Endothelial cell of umbilical vein (primary cell): Measurements from ENCODE around the gene IFI27L2. TPM values are rescaled to one million over a fixed set of nuclear protein-coding genes. Genes with fewer than 3 reads are reported as not detected.
A peak's percentile ranks its signal among the peaks of the same experiment; 100 is the strongest.

ENCODE experiments used
- BruUV-seq: library from RNA; stranded (reverse); fragments of 400-500 nt; replicated peaks from 2 replicates; lab custom pipeline; 2021; lab: Mats Ljungman, UMichigan
- CTCF ChIA-PET: fragments of 300-600, 350-600 bp; sonication (Branson Sonifier 250); formaldehyde crosslinking; loops from one replicate; lab custom pipeline; 2021; ENCODE audit warnings: antibody characterized with exemption, inconsistent platforms; lab: Charles Lee
- POLR2A ChIA-PET: fragments of 300-600, 350-600 bp; sonication (Branson Sonifier 250); formaldehyde crosslinking; loops from one replicate; lab custom pipeline; 2021; ENCODE audit warnings: antibody characterized with exemption, inconsistent platforms; lab: Charles Lee
- DNase-seq: peaks from one replicate; pipeline ENCODE4 v3.0.0-alpha.2; 2011; ENCODE audit warnings: low read depth, low spot score
- FAIRE-seq: peaks from 2 replicates; lab custom pipeline; 2011; peaks lifted over from hg19 to GRCh38; lab: Jason Lieb, UNC
- H2AFZ ChIP-seq: 2 replicates; pipeline ENCODE4 v1.6.0; 2012; ENCODE audit warnings: low read depth, low read length, control low read depth, inconsistent platforms
- H3K27ac ChIP-seq: 2 replicates; pipeline ENCODE4 v1.5.1; 2011; ENCODE audit warnings: low read depth, mild to moderate bottlenecking, control low read depth, low read length, moderate library complexity; ENCODE audit not compliant: insufficient read depth
- H3K27me3 ChIP-seq, 2 experiments: 2 replicates each; pipeline versions ENCODE4 v1.6.0 to v1.6.1; 2011; ENCODE audit warnings: low read length in 2 of 2, mixed read lengths in 1 of 2; ENCODE audit not compliant: control insufficient read depth in 2 of 2, insufficient read depth in 2 of 2
- H3K36me3 ChIP-seq, 2 experiments: 2 replicates in 1 of 2; 3 replicates in 1 of 2; pipeline ENCODE4 v1.5.1; 2011; ENCODE audit warnings: low read length in 2 of 2, mild to moderate bottlenecking in 1 of 2, moderate library complexity in 1 of 2; ENCODE audit not compliant: control insufficient read depth in 2 of 2, insufficient read depth in 2 of 2; ENCODE audit errors: extremely low read depth in 1 of 2
- H3K4me1 ChIP-seq: 3 replicates; pipeline ENCODE4 v1.5.1; 2011; ENCODE audit warnings: mild to moderate bottlenecking, low read length; ENCODE audit not compliant: control insufficient read depth, insufficient read depth; ENCODE audit errors: extremely low read depth
- H3K4me2 ChIP-seq: 2 replicates; pipeline ENCODE4 v1.6.1; 2011; ENCODE audit warnings: low read length, control low read depth, mixed read lengths; ENCODE audit not compliant: insufficient read depth
- H3K4me3 ChIP-seq, 3 experiments: fragments of 200-600 bp in 1 of 3; sonication (generic), shearing (Covaris generic) in 1 of 3; replicated peaks in 1 of 3; 2 replicates each; pipeline ENCODE4 v1.5.1; 2011 to 2016; ENCODE audit warnings: control low read depth in 3 of 3, low read length in 3 of 3, mild to moderate bottlenecking in 2 of 3, inconsistent platforms in 1 of 3, low read depth in 1 of 3, moderate library complexity in 1 of 3; ENCODE audit not compliant: insufficient read depth in 1 of 3
- H3K79me2 ChIP-seq: 2 replicates; pipeline ENCODE4 v1.6.0; 2012; ENCODE audit warnings: low read length, inconsistent platforms; ENCODE audit not compliant: control insufficient read depth, insufficient read depth
- H3K9ac ChIP-seq: replicated peaks from 2 replicates; pipeline ENCODE3; 2011; ENCODE audit warnings: low read length, control low read depth; ENCODE audit not compliant: insufficient read depth; ENCODE audit errors: extremely low read depth
- H3K9me1 ChIP-seq: replicated peaks from 3 replicates; pipeline ENCODE4 v1.6.0; 2011; ENCODE audit warnings: mild to moderate bottlenecking, low read length; ENCODE audit not compliant: control insufficient read depth, insufficient read depth; ENCODE audit errors: extremely low read depth
- H3K9me3 ChIP-seq: replicated peaks from 2 replicates; pipeline ENCODE4 v1.5.1; 2012; ENCODE audit warnings: low read length, inconsistent platforms; ENCODE audit not compliant: control insufficient read depth, insufficient read depth
- H4K20me1 ChIP-seq: replicated peaks from 2 replicates; pipeline ENCODE3; 2011; ENCODE audit warnings: mild to moderate bottlenecking, low read length; ENCODE audit not compliant: control insufficient read depth, insufficient read depth; ENCODE audit errors: extremely low read depth
- EZH2 ChIP-seq: IDR thresholded peaks from 2 replicates; pipeline ENCODE4 v1.6.1; 2012; ENCODE audit warnings: borderline replicate concordance, low read depth, mild to moderate bottlenecking, moderate library complexity, low read length, inconsistent platforms; ENCODE audit not compliant: severe bottlenecking
- FOS ChIP-seq: IDR thresholded peaks from 2 replicates; pipeline ENCODE4 v1.6.1; 2011; ENCODE audit warnings: mild to moderate bottlenecking, low read length, moderate library complexity, borderline replicate concordance; ENCODE audit not compliant: insufficient read depth
- GATA2 ChIP-seq: IDR thresholded peaks from 2 replicates; pipeline ENCODE4 v1.7.0; 2011; ENCODE audit warnings: low read depth, mild to moderate bottlenecking, moderate library complexity, mixed read lengths, low read length; ENCODE audit not compliant: insufficient read length, insufficient read depth
- JUN ChIP-seq: IDR thresholded peaks from 2 replicates; pipeline ENCODE4 v1.6.1; 2011; ENCODE audit warnings: borderline replicate concordance, low read depth; ENCODE audit not compliant: insufficient read length, insufficient read depth
- MYC ChIP-seq: IDR thresholded peaks from one replicate; pipeline ENCODE4 v1.6.1; 2011; ENCODE audit warnings: mild to moderate bottlenecking, low read depth, low read length
- POLR2A ChIP-seq: IDR thresholded peaks from 2 replicates; pipeline ENCODE4 v1.6.1; 2012; ENCODE audit warnings: low read depth, mild to moderate bottlenecking, control low read depth, low read length
- POLR2AphosphoS5 ChIP-seq: IDR thresholded peaks from 2 replicates; pipeline ENCODE4 v1.6.1; 2012; ENCODE audit warnings: low read depth, mild to moderate bottlenecking, control low read depth, low read length, moderate library complexity; ENCODE audit not compliant: insufficient read depth
- dilution Hi-C: fragments of 300-500 bp; cut with MboI; formaldehyde crosslinking; loops from one replicate; pipeline ENCODE4 v1.15.0; 2019; ENCODE audit warnings: low sequenced_read_pairs; ENCODE audit not compliant: extremely low pct_ligation_motif_present
- intact Hi-C: fragments of 100-400 bp; cut with micrococcal nuclease; formaldehyde crosslinking; loops from one replicate; pipeline ENCODE4 v1.10.0; 2022
- polyA plus RNA-seq, 4 experiments: library from polyadenylated mRNA; depleted of rRNA in 3 of 4; stranded (reverse) in 3 of 4; unstranded in 1 of 4; fragments of >200 nt; gene quantifications; 2 replicates each; pipeline versions ENCODE4 v1.2.1 to v1.2.3, GENCODE V29; 2011 to 2012; ENCODE audit warnings: missing spikeins in 1 of 4
- total RNA-seq: library from RNA; stranded (reverse); gene quantifications from 2 replicates; pipeline ENCODE4 v1.2.3, GENCODE V29; 2021
- TF ChIP-seq, protein P1 (sequence below): IDR thresholded peaks from 2 replicates; pipeline ENCODE4 v1.6.1; 2011; ENCODE audit not compliant: insufficient read depth, insufficient read length
- TF ChIP-seq, protein P2 (sequence below), 2 donors: IDR thresholded peaks; 1 replicate in 1 of 2; 2 replicates in 1 of 2; pipeline ENCODE4 v1.5.1; 2011; ENCODE audit warnings: low read length in 2 of 2, mild to moderate bottlenecking in 2 of 2, moderate library complexity in 2 of 2, control low read depth in 1 of 2, inconsistent platforms in 1 of 2, low read depth in 1 of 2; ENCODE audit not compliant: insufficient read depth in 1 of 2; ENCODE audit errors: extremely low read depth in 1 of 2

Gene IFI27L2
- total and polyA plus RNA-seq, 2 donors (not counting 3 experiments of a cell fraction or from before 2014, with no cell fraction given) = 28.7 to 82.9 TPM

DNA sequence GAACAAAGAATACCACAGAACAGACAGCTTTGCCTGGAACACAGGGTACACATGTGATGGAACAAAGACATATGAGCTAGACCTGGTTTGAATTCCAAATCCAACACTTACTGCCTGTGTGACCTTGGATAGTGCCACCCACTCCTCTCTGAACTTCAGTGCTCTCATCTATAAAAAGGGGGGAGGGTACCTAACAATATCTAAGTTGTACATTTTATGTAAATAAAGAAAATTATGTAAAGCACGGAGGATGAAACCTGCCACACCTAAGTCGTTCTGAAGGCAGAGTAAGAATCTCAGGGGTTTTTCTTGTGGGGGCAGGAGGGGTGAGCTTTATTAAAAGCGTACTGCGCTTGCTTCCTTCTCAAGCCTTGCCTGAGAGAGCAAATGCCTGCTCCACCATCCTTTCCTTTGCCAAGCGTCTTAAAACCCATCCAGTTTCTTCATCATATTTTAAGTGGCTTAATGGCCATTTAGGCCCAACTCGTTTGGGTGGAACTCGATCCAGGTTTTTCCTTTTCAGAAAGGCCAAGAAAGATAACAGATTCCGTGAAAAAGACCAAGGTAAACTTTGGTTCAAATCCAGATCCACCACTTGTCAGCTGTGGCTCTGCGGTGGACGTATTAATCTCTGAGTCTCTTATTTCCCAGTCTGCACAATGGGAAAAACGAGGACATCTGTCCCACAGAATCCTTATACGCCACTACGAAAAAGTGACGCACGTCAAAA lies 49.3 kb downstream of the IFI27L2 start:
- H4K20me1 ChIP-seq = peaks cover 4% of the 10 kb centered on the region
- H3K4me2 ChIP-seq = peak overlapping the region; percentile 95
- H3K79me2 ChIP-seq = peaks cover 58% of the 10 kb centered on the region
- peaks cover 3 to 5% of the 10 kb centered on the region in 2 experiments for H3K36me3 ChIP-seq
- intact Hi-C loops (loop anchor here (5.0 kb wide), 1 partner anchor 92 kb away; the partner anchor contains the start of gene PPP4R4), dilution Hi-C loops (no loop called here)
- H3K27me3 ChIP-seq = no peaks in the 10 kb centered on the region
- POLR2A ChIA-PET = interaction anchor here (1.3 kb wide), 2 partner anchors 49 to 52 kb away, joined by 4 read pairs; partner anchors contain the start of gene IFI27L2
- DNase-seq (peak; percentile 54), FAIRE-seq (no peak)
- CTCF ChIA-PET = interaction anchor here (1.0 to 2.9 kb wide), 5 partner anchors 26 to 59 kb away, joined by 3 to 16 read pairs (median 3); no protein-coding TSS in a partner anchor
- peak overlapping the region; percentile 89 for H3K9ac ChIP-seq
- no peaks in the 10 kb centered on the region for H3K9me3 ChIP-seq
- TF ChIP-seq, protein P1, sequence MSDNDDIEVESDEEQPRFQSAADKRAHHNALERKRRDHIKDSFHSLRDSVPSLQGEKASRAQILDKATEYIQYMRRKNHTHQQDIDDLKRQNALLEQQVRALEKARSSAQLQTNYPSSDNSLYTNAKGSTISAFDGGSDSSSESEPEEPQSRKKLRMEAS = no peak
- TF ChIP-seq EZH2 = no peak
- TF ChIP-seq, protein P2, sequence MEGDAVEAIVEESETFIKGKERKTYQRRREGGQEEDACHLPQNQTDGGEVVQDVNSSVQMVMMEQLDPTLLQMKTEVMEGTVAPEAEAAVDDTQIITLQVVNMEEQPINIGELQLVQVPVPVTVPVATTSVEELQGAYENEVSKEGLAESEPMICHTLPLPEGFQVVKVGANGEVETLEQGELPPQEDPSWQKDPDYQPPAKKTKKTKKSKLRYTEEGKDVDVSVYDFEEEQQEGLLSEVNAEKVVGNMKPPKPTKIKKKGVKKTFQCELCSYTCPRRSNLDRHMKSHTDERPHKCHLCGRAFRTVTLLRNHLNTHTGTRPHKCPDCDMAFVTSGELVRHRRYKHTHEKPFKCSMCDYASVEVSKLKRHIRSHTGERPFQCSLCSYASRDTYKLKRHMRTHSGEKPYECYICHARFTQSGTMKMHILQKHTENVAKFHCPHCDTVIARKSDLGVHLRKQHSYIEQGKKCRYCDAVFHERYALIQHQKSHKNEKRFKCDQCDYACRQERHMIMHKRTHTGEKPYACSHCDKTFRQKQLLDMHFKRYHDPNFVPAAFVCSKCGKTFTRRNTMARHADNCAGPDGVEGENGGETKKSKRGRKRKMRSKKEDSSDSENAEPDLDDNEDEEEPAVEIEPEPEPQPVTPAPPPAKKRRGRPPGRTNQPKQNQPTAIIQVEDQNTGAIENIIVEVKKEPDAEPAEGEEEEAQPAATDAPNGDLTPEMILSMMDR (IDR thresholded peaks at IDR 0.05; ENCODE audit: extremely low read depth in 1 of 2, insufficient read depth in 1 of 2, low read depth in 1 of 2, low read length in 2 of 2) = no peak
- no peak for TF ChIP-seq POLR2A
- TF ChIP-seq FOS = no peak
- TF ChIP-seq JUN = no peak
- TF ChIP-seq MYC = no peak
- no peak for TF ChIP-seq POLR2AphosphoS5
- TF ChIP-seq GATA2 = no peak
- H3K27ac ChIP-seq = peak overlapping the region; percentile 80
- peak overlapping the region; percentile 67 to 88 (median 82) for H3K4me3 ChIP-seq
- TSS peak; percentile 40 for BruUV-seq
- no peaks in the 10 kb centered on the region for H3K9me1 ChIP-seq
- peak overlapping the region; percentile 72 for H2AFZ ChIP-seq
- H3K4me1 ChIP-seq = peaks cover 29% of the 10 kb centered on the region
